Glutamatergic neuron (in vitro differentiated cells): ENCODE measurements around the gene PTN. TPM values are rescaled to one million over a fixed set of nuclear protein-coding genes. Genes with fewer than 3 reads are reported as not detected.

Source experiments
- DNase-seq: peaks from one replicate; pipeline ENCODE4 v3.0.0; 2022
- H3K27ac Mint-ChIP-seq: one replicate; pipeline ENCODE4 v1.8.0; 2020; ENCODE audit warnings: mild to moderate bottlenecking, mixed read lengths, inconsistent platforms; ENCODE audit not compliant: unreplicated experiment
- H3K27me3 Mint-ChIP-seq: one replicate; pipeline ENCODE4 v1.8.0; 2020; ENCODE audit warnings: mild to moderate bottlenecking, moderate library complexity, mixed read lengths, inconsistent platforms; ENCODE audit not compliant: unreplicated experiment
- H3K36me3 Mint-ChIP-seq: one replicate; pipeline ENCODE4 v1.8.0; 2020; ENCODE audit warnings: mild to moderate bottlenecking, mixed read lengths, inconsistent platforms; ENCODE audit not compliant: unreplicated experiment
- H3K4me1 Mint-ChIP-seq: one replicate; pipeline ENCODE4 v1.8.0; 2020; ENCODE audit warnings: mild to moderate bottlenecking, low read depth, mixed read lengths, inconsistent platforms; ENCODE audit not compliant: unreplicated experiment
- H3K4me3 Mint-ChIP-seq: one replicate; pipeline ENCODE4 v1.8.0; 2020; ENCODE audit warnings: mild to moderate bottlenecking, mixed read lengths, inconsistent platforms; ENCODE audit not compliant: unreplicated experiment
- H3K9me3 Mint-ChIP-seq: one replicate; pipeline ENCODE4 v1.8.0; 2020; ENCODE audit warnings: mild to moderate bottlenecking, moderate library complexity, mixed read lengths, inconsistent platforms; ENCODE audit not compliant: unreplicated experiment
- CTCF ChIP-seq: fragments of 200-600 bp; sonication (generic); IDR thresholded peaks from one replicate; pipeline ENCODE4 v1.5.0; 2021; ENCODE audit not compliant: partially characterized antibody, unreplicated experiment
- total RNA-seq: library from RNA; stranded (reverse); fragmentation: NEBNext Ultra II Directional; extraction: Animal tissue kit (Norgen Biotek cat#: 25700); gene quantifications from one replicate; pipeline ENCODE4 v1.2.1, GENCODE V29; 2021; ENCODE audit not compliant: unreplicated experiment

Gene PTN
- total RNA-seq, 1 donor from 2014 or later = 40.0 TPM

- H3K4me1 Mint-ChIP-seq = peaks cover 8% of the 10 kb centered on the region
- peak overlapping the region; percentile 86 for H3K27ac Mint-ChIP-seq
- no peak for TF ChIP-seq CTCF
- peaks cover 1% of the 10 kb centered on the region for H3K36me3 Mint-ChIP-seq
- H3K9me3 Mint-ChIP-seq = peaks cover 2% of the 10 kb centered on the region
- H3K4me3 Mint-ChIP-seq = peak overlapping the region; percentile 66
- DNase-seq = no peak
- no peaks in the 10 kb centered on the region for H3K27me3 Mint-ChIP-seq
Observed at GRCh38 chr7:137354961-137355360, 11.4 kb upstream of the PTN start.

- peak overlapping the region; percentile 86 for H3K27ac Mint-ChIP-seq
- H3K4me1 Mint-ChIP-seq = peaks cover 8% of the 10 kb centered on the region
- TF ChIP-seq CTCF = no peak
- no peaks in the 10 kb centered on the region for H3K36me3 Mint-ChIP-seq
- H3K4me3 Mint-ChIP-seq = peak overlapping the region; percentile 66
- H3K9me3 Mint-ChIP-seq = peaks cover 2% of the 10 kb centered on the region
- H3K27me3 Mint-ChIP-seq = no peaks in the 10 kb centered on the region
- DNase-seq = no peak
Observed at GRCh38 chr7:137354396-137354795, 10.9 kb upstream of the PTN start.

- Mint-ChIP-seq H3K4me1 (peaks cover 8% of the 10 kb centered on the region), H3K4me3 (no peak overlapping the region), H3K9me3 (peaks cover 2% of the 10 kb centered on the region), H3K27me3 (no peaks in the 10 kb centered on the region), H3K27ac (no peak overlapping the region), H3K36me3 (no peaks in the 10 kb centered on the region)
- no peak for DNase-seq
- no peak for TF ChIP-seq CTCF
Observed at GRCh38 chr7:137351941-137352340, 8.4 kb upstream of the PTN start.

GRCh38 chr7:137345799-137346449 is 2.4 kb upstream of the PTN start:
- peaks cover 7% of the 10 kb centered on the region for H3K27me3 Mint-ChIP-seq
- peaks cover 4% of the 10 kb centered on the region for H3K4me1 Mint-ChIP-seq
- no peaks in the 10 kb centered on the region for H3K36me3 Mint-ChIP-seq
- no peak overlapping the region for H3K27ac Mint-ChIP-seq
- H3K9me3 Mint-ChIP-seq = no peaks in the 10 kb centered on the region
- no peak for DNase-seq
- TF ChIP-seq CTCF = no peak
- no peak overlapping the region for H3K4me3 Mint-ChIP-seq

GRCh38 chr7:137342828-137343261 is 688 bp downstream of the PTN start:
- no peaks in the 10 kb centered on the region for H3K9me3 Mint-ChIP-seq
- DNase-seq = no peak
- no peak for TF ChIP-seq CTCF
- H3K27ac Mint-ChIP-seq = peak overlapping the region; percentile 94
- peaks cover 4% of the 10 kb centered on the region for H3K4me1 Mint-ChIP-seq
- peak overlapping the region; percentile 98 for H3K4me3 Mint-ChIP-seq
- H3K27me3 Mint-ChIP-seq = peaks cover 7% of the 10 kb centered on the region
- H3K36me3 Mint-ChIP-seq = no peaks in the 10 kb centered on the region
